ENCODE measurements around the gene CCR6. TPM values are rescaled to one million over a fixed set of nuclear protein-coding genes. Genes with fewer than 3 reads are reported as not detected.

CCR6 gene
- total and polyA plus RNA-seq, 2 of the 8 experiments (the other 6 are each of a cell fraction or from before 2014, with no cell fraction given), result 0.06 TPM; not detected in 1

GRCh38 chr6:167094820-167095637 lies 27.9 kb upstream of the CCR6 start (continued):
- TF ChIP-seq EP300 (IDR thresholded peaks at IDR 0.05; ENCODE audit: borderline replicate concordance in 1 of 2, low read depth in 2 of 2, low read length in 2 of 2), result no peak

Measured in H1 (cell line).